Measurements from ENCODE around the gene FASN. TPM values are rescaled to one million over a fixed set of nuclear protein-coding genes. Genes with fewer than 3 reads are reported as not detected.

The FASN gene
- total RNA-seq, 3 donors from 2014 or later, result 87.2 to 115 (median 102) TPM

- Histone ChIP-seq H3K4me1 (ENCODE audit: low read depth) (peaks cover 22% of the 10 kb centered on the region), H3K9me3 (no peaks in the 10 kb centered on the region), H3K4me3 (no peak overlapping the region), H3K36me3 (ENCODE audit: low read depth) (no peaks in the 10 kb centered on the region)
- DNase-seq (no peak), ATAC-seq (no peak)
- intact Hi-C loops (cut with DNase I, micrococcal nuclease), result loop anchor here (5.0 to 10.0 kb wide), 2 partner anchors 118 to 120 kb away; no protein-coding TSS in a partner anchor
- no peak for TF ChIP-seq CTCF (IDR thresholded peaks at IDR 0.05)
These were observed 63.5 kb downstream of the FASN start for GRCh38 chr17:82034371-82035011.

- Histone ChIP-seq H3K36me3 (ENCODE audit: low read depth) (no peaks in the 10 kb centered on the region), H3K4me1 (ENCODE audit: low read depth) (peaks cover 22% of the 10 kb centered on the region), H3K4me3 (no peak overlapping the region), H3K9me3 (no peaks in the 10 kb centered on the region)
- no peak for ATAC-seq
- intact Hi-C loops (cut with DNase I, micrococcal nuclease), result loop anchor here (5.0 to 10.0 kb wide), 2 partner anchors 119 to 121 kb away; no protein-coding TSS in a partner anchor
- TF ChIP-seq CTCF (IDR thresholded peaks at IDR 0.05), result no peak
- no peak for DNase-seq
These were observed 64.5 kb downstream of the FASN start for GRCh38 chr17:82033359-82034085.

- ATAC-seq (peak; percentile 65), DNase-seq (peak; percentile 79 to 87 (median 84))
- Histone ChIP-seq H3K36me3 (ENCODE audit: low read depth) (no peaks in the 10 kb centered on the region), H3K9me3 (no peaks in the 10 kb centered on the region), H3K4me3 (no peak overlapping the region), H3K4me1 (ENCODE audit: low read depth) (peaks cover 19% of the 10 kb centered on the region)
- TF ChIP-seq CTCF (IDR thresholded peaks at IDR 0.05), result no peak
- intact Hi-C loops (cut with DNase I, micrococcal nuclease), result loop anchor here (5.0 to 10.0 kb wide), 2 partner anchors 120 to 123 kb away; no protein-coding TSS in a partner anchor
These were observed 66.0 kb downstream of the FASN start for GRCh38 chr17:82031885-82032627.

GRCh38 chr17:82031303-82031884, 66.6 kb downstream of the FASN start, which contains the start of gene RAC3:
Gene RAC3 (plus strand): TSS chr17:82031678. CDS start chr17:82031762, 84 bp downstream.
- no peak for TF ChIP-seq CTCF (IDR thresholded peaks at IDR 0.05)
- H3K4me1 ChIP-seq (ENCODE audit: low read depth), result peaks cover 16% of the 10 kb centered on the region
- intact Hi-C loops (cut with DNase I, micrococcal nuclease), result loop anchor here (5.0 to 10.0 kb wide), 2 partner anchors 121 to 123 kb away; no protein-coding TSS in a partner anchor
- peak; percentile 13 for ATAC-seq
- no peaks in the 10 kb centered on the region for H3K36me3 ChIP-seq (ENCODE audit: low read depth)
- H3K4me3 ChIP-seq, result no peak within 1 kb of the TSS
- H3K9me3 ChIP-seq, result no peaks in the 10 kb centered on the region
- no peak for DNase-seq

All from mucosa of descending colon (tissue), 3 donors.